ENCODE measurements around the gene KIF22.

DNA sequence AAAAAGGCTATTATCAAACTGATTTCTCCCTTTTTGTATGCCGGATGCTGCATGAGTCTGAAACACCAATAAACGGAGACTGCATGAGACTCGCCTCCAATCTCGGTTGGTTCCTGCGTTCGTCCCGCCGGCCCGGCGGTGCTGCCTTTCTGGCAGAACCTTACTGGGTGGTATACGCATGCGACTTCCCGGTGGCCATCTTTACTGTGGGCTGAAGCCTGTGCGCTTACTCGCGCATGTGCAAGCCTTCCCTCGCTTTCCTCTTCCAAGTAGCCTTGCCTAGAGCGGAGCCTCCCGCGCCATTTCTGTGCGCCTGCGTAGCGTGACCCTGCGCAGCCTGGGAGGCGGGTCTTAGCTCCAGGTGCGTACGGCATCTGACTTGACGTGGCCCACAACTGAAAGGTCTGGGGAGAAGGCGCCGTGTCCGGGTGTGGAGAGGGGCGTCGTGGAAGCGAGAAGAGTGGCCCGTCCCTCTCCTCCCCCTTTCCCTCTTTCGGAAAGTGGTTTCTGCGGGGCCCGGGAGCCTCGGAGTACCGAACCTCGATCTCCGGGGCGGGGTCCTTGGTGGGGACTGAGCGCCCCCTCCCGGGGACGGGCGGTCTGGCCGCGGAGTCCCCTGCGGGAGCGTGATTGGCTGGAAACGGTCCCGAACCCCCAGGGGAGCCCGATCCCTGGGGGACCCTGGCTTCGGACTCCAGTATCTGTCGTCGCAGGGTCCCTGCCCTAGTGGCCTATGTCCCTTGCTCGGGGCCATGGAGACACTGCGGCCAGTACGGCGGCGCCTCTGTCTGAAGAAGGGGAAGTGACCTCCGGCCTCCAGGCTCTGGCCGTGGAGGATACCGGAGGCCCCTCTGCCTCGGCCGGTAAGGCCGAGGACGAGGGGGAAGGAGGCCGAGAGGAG, 25.5 kb downstream of the KIF22 start, which contains the start of gene PAGR1:
- TF ChIP-seq CTCF (IDR thresholded peaks at IDR 0.05; ENCODE audit: low read length) (peak; percentile 83), EZH2 (optimal IDR thresholded peaks at IDR 0.05; ENCODE audit: low read depth, low read length) (no peak)

Measured in MM.1S (cell line).